Inflammatory macrophage treated with lipopolysaccharide for 1 hour (primary cell): ENCODE data around the gene FHIT.

Experiments used
- DNase-seq, 2 donors: peaks; one replicate each; pipeline ENCODE4 v3.0.0-alpha.2; 2020 to 2022

The FHIT gene

DNA sequence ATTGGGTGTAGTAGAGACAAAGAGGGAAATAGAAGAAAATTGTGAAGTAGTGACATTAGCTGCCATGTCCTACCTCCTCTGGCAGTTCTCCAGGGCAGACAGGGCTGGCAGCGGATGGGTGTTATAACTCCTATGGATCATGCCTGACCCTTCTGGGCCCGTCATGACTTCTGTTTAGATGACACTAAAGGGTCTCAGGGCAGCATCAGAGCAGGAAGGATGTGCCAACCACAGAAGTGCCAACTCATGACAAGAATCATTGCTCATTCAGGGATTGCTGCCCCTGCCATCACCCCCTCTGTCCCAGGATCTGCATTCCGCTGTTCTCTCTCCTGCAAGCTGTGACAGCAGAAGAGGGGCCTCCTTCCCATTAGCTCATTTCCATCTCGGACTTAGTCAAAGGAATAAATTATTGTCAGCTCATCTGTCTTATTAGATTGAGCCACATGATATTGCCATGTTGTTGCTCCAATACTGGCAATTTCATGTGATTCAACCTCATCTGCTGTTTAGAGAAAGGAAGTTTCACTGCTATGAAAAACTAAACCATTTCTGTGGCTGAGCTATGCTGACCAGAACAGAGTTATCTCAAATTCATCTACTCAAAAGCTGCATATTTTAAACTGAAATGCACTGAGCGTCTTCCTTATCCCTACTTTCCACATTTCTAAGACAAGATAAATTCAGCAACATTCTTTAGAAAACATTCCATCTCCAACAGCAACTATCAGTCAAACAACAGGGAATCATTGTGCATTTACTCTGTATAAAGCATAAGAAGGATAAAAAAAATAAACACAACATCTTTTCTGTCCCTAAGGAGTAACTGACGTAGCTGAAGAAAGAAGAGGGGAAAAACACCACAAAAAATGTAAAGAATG lies 271.6 kb downstream of the FHIT start:
- no peak for DNase-seq

DNA sequence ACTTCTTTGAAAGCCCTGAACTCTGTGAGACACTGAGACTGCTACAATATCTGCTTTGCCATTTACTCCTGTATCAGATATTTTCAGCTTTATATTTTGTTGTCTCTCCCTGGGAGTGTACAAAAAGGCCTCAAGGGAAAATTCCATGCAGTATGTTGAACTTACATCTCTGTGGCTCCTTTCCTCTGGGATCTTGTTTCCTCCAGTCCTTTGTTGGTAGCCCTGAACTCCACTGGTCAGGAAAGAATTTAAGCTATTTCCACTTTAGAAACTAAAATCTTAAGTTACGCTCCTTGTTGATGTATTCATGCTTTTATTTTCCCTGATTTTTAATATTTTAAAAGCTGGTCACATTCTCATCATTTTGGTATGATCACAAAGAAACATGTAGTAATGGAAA lies 277.9 kb downstream of the FHIT start:
- no peak for DNase-seq

DNA sequence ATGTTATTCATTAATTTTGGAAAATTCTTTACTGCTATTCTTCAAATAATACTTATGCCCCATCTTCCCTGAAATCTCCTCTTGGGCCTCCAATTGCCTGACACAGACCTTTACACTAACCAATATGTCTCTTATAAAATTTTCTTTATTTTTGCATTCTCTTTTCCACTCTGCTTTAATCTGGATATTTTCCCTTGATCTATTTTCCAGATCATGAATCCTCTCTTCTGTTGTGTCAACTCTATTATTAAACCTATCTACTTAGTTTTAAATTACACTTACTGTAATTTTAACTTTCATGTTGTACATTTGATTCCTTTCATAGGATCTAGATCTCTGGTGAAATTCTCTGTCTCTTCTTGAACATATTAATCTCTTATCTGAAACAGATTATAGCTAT lies 278.7 kb downstream of the FHIT start:
- DNase-seq = no peak

DNA sequence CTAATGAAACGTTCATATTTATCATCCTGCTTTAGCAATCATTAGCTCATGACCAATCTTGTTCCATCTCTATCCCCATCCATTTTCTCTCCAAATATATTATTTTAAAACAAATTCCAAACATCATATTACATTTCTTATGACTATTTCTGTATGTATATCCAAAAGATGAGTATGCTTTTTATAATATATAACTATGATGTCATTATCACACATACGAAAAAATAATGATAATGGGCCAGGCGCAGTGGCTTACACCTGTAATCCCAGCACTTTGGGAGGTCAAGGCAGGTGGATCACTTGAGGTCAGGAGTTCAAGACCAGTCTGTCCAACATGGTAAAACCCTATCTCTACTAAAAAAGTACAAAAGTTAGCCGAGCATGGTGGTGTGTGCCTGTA lies 280.4 kb downstream of the FHIT start:
- DNase-seq = no peak

DNA sequence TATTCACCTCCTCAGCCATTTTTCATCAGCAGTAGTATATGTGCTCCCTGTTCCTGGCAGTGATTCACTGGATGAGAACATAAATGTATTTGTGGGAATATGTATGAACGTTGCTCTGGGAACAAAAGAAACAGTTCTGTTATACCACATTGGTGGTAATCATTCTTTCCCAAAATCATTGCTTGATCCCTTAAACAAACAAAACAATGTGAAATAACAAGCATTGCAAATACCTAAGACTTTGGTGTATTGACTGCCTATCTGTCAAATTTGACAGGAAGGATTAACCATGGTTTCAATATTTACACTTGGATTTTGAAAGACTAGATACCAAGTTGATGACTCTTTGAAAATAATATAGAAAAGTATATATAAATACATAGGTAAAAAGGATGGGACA lies 284.1 kb downstream of the FHIT start:
- no peak for DNase-seq

DNA sequence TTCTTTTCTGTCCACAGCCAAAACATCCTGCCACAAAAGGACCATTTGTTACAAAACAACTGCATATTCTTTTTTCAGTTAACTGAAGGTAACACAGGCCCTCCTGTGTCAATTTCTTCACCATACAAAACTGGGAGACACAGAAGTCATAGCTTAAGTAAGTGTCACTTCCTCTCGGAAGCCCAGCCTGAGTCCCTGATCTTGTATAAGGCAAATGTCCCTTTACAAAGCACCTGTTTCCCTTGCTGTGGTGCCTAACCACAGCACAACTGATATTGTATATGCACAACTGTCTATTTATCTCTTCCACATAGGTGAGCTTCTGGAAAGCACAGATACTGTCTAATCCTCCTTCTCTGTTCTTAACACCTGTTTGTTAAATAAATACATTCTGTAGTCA lies 293.7 kb downstream of the FHIT start:
- no peak for DNase-seq

DNA sequence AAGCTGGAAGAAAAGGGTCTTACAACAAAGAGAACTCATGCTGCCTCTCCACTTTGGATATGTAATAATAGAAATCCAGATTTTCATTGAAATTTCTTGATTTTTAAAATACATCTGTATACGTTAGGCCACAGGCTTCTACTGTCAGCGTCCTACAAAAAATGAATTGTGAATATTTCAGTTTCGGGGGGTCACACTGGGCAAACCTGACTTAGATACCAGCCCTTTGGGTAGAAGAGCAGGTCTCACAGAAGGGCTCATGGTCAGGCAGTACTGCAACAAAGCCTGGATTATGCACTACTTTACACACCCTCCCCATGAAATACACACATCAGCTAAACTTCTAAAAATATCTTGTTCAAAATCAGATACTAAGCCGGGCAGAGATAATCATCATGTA lies 294.5 kb downstream of the FHIT start:
- DNase-seq = no peak

DNA sequence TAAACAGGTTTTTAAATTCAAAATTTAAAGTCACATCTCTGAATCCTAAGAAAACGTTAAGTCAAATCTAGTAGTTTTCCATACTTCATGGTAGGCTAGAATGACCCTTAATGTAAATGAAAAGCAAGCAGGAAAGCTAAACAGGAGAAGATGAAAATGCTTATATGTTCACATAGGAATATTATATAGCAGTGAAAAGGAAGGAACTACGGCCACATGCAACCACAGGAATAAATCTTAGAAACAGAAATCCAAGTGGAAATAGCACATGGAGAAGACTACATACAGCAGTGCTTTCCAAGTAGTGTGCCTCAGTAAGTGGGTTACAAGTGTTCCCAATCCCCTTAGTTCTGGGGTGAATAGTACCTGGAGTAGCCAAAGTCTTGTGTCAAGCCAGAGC lies 296.2 kb downstream of the FHIT start:
- no peak for DNase-seq

DNA sequence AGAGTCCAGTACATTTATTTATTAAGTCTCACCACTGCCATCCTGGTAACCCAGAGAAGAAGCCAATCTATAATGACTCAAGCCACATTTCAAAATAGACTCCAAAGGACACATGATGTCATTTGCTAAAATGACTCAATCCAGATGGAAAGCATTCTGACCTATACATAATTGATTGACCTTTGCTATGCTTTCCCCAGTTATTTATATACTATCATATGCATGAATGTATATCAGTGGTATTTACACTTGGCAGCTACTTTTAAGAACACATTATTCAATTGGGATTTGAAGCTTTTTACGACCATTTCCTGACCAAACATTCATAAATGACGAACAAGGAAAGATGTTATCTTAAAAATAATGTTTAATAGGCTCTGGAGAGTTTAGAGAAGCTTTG lies 297.2 kb downstream of the FHIT start:
- no peak for DNase-seq

DNA sequence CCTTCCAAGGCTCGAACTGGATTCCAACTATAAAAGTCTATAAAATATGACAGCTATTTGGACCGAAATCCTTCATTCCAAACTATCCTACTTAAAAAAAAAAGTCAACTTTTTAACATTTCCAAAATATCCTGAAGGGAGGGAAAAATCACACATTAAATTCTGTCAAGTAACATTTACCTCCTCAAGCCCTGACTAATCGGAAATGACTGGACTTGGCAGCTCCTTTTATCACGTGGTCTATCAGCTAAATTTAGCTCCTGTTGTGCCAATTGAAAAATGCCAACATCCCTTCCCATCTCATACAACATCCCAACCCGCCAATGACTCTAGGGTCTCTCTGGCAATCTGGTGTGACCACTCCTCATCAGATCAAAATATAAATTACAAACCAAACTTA lies 297.9 kb downstream of the FHIT start:
- no peak for DNase-seq

DNA sequence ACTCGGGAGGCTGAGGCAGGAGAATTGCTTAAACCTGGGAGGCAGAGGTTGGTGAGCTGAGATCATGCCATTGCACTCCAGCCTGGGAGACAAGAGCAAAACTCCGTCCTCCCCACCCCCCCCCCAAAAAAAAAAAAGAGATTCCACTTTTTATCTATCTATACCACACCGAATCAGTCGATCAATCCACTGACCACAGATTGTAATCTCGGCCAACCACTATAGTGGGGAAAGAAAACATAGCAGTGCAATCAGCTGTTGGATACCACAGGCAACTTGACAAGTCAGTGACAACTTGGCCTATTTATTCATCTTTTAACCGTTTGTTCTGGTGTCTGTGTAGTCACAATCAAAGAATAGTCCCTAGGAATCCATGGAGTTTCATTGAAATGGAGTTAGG lies 299.2 kb downstream of the FHIT start:
- DNase-seq = no peak

DNA sequence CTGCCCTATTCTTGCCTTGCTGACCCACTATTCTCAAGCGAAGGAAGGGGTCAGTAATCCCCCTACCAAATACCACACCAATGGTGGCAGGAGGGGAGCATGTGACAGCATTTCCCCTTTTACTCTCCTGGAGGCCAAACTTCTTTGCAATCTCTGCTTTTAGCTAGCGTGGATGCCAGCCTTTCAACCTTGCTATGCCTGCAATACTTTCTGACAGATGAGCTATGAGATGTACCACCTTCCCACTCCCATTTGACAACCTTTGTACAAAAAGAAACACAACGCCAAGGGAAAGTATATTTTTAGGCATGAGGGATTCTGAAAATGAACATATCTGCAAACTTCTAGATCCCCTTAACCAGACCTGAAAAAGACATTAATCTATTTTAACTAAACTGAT lies 302.1 kb downstream of the FHIT start:
- no peak for DNase-seq

DNA sequence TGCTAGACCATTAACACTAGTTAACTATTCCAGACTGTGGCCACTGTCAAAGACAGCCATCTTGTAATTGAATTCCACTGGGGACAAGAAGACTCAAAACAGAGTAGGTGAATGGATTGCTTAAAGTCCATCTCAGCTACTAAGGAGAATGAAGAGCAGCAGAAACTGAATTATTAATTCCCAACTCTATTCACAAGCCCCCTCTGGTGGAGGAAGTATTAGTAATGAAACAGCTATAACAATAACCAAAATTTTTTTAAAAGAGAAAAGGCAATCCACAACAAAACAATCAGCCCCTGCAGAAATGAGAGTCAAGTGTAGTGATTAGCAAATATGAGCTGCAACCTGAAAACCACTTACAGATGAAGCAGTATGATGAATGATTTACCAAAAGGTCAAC lies 302.8 kb downstream of the FHIT start:
- DNase-seq = peak in 1 of 2 donors; percentile 16

DNA sequence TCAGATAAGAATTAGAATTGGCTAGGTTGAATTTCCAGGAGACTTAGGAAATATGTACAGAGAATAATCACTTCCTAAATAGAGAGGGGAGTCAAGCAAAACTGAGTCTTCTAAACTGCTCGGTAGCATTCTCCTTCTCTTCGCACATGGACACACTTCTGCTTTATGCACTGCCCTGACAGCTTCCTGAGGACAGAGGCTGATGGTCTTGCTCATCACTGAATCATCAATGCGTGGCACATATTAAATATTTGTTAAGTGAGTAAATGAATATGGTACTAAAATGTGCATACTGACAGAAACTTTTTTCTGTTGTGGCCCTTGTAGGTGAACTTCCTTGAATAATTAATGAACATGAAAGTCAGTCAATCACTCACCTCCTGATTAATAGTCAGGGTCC lies 315.5 kb downstream of the FHIT start:
- peak in 1 of 2 donors; percentile 25 for DNase-seq

DNA sequence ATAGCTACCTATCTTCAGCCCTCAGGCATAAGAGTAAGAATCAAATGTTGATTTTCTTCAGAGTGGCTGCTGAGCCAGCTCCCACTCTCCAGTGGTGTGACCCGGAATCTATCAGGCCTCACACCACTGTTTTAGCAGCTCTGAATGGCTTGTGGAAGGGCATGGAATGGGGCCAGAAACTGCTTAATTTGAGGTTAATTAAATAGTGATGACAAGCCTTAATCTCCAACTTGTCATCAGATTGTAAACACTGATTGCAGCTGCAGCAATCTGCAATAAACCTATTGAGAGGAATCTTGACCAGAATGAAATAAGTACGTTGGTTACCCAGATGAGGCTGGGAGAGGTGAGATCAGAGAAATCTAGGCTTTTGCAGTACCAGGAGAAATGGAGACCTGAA lies 317.4 kb downstream of the FHIT start:
- no peak for DNase-seq

DNA sequence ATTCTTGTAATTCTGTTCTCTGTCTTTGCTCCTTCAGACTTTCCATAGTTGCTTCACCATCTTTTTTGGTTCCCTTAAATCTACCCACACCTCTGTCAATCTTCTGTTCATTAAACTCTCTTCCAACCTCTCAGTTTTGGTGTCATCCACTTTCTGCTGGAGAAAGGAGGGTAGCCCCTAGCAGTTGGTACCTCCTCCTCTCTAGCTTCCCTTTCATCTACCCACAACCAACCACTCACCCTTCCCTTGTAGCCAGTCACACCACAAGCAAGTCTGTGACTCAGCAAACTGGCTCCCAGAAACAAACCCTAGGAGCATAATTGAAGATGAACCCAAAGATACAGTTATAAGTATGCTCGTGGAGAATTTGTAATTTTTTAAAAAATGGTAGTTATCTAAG lies 318.6 kb downstream of the FHIT start:
- DNase-seq = peak; percentile 40 to 80

DNA sequence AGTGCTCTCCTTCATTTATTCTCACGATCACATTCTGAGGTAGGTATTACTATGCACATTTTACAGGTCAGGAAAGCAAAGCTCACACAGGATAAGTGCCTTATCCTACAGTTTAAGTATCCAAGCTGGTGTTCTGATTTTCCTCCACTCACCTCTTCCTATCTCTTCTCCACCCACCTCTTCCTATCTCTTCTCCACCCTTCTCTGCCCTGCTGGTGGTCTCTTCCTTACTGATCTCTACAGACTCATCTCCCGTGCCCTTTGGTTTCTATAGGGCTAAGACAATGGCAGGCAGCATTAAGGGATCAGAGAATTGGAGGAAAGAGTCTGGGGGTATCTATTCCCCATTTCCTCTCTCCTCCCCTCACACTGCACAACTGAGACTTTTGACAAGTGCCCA lies 319.1 kb downstream of the FHIT start:
- no peak for DNase-seq

DNA sequence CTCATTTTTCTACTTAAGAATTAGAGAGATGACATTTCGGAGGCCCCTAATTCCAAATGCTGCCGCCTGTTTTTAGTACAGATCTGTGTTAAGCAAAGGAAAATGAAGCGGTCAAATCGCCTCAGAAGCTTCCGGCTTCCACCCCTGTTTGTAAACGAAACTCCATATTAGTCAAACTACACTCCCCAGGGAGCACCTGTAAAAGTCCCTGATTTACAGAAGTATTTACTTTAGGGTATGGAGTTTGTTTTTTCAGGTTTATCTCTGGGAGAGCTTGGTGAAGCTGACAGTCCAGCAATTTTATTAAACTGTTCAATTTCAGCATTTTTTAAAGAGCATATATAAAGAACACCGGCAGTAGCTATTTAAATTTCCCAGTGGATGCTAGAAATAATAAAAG lies 319.8 kb downstream of the FHIT start:
- DNase-seq = no peak

DNA sequence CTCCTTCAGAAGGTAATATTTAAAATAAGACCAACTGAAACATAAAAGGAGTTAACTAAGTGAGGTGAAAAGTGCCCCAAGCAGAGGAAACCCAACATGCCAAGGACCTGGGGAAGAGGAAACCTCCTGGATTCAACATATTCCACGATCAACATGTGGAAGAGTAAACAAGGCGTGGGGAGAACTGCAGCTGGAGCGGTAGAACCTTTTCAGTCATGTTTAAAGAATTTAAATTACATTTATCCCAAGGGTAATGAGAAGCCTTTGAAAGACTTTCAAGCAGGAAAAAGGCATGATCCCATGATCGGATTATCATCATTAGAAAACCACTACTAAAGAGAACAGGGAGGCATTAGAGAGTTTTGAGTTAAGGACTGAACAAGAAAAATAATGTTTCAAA lies 330.7 kb downstream of the FHIT start:
- DNase-seq = no peak

DNA sequence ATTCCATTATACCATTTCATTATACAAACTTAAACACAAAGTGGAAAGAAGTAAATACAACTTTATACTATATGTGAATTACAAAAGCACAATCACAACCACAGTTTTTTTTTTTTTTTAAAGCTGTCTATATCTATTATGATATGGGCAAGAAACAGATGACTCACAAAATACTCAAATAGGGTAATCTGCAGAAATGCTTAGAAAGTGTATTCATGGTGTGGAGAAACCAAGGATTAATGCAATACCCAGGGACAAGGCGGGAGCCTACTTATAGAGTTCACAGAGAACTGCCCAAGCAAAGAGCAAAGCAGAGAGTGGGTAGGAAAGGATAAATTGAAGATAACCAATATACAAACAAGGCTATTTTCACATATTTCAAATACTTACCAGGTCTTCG lies 332.0 kb downstream of the FHIT start:
- DNase-seq = no peak

DNA sequence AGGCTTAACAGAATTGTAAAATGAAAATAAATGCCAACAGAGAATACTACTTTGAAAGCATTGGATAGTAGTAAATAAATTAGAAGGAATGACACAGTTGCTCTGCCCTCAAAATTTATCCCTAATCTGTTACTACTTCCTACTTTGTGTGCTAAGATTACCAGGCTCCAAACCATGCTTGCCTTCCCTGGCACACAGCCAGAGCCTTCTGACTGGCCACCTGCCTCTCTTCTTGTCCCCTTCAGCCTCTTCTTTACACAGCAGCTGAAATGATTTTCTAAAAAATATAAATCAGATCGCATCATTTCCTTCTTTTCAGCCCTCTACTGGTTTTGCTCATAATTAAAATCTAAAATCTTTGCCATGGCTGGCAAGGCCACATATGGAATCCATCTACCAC lies 334.1 kb downstream of the FHIT start:
- no peak for DNase-seq

DNA sequence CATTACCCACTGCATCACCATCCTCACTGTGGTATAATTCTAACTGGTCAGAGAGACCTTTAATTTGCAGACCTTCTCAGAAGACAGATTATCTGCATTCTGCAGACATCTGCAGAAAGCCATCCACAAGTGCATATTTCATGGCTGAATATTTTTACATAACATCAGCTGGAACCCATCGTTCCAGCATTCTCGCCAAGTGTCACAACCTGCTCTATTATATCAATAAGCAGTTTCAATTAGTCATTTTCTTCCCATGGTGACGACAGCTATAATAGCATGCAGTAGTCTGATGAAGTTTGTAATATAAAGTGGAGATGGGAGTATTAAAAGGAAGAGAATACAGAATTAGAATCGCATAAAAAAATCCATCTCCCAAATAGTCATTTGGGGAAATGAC lies 334.7 kb downstream of the FHIT start:
- DNase-seq = no peak

DNA sequence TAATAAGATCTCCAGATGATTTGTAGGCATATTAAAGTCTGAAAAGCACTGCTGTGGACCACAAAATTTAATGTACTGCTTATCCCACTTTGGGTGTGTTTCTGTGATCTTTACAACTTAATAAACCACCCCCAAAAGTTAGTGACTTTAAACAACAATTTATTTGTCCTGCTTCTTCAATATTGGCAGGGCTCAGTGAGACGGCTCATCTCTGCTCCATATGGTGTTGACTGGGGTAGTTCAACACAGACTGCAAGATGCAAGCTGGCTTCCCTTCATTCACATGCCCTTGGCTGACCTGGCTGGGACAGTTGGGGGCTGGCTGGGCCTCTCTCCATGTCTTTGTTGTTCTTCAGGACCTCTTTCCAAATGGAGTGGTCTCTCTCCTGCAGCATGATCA lies 337.8 kb downstream of the FHIT start:
- DNase-seq = no peak

DNA sequence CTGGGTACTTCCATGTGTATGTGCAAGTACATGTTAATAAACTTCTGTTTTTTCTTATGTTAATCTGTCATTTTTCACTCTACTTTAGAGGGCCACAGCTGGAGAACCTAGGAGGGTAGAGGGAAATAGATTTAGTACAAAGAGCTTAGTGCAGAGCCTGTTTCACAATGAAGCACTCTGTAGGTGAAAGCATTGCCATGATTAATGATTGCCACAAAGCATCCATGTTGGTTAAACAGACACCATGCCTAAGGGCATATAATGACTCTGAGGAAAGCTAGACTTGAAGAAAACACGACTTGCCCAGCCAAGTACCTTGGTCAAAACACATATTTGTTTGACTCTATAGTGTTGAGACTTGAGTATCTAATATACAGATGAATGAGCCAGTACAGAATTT lies 338.4 kb downstream of the FHIT start:
- DNase-seq = no peak

DNA sequence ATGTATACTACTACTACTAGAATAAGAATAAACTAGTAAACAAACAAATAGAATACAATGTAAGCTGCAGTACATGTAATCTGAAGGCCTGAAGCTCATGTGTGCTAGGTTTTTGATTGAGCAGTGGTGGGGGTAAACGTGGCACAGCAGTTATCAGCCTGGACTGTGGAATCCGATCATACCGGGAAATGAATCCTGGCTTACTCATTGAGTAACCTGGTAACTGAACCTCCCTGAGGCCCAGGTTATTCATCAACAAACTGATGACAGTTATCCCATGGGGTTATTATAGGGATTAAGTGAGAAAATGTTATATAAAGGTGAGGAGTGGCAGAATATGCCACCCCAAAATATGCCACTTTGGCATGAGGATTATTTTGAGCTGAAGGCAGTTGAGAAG lies 339.1 kb downstream of the FHIT start:
- DNase-seq = no peak
